RWPE2 (cell line): Measurements from ENCODE around the gene DNAJC18.

ENCODE experiments used
- ATAC-seq: fragments of 200-7000 bp; cut with Tn5 transposase; 3 replicates; pipeline ENCODE4 v1.9.1; 2021; ENCODE audit warnings: low read depth
- DNase-seq: peaks from one replicate; pipeline ENCODE4 v3.0.0-alpha.2; 2020; ENCODE audit warnings: low spot score
- H3K27ac ChIP-seq: fragments of 450-650 bp; 2 replicates; pipeline ENCODE4 v1.5.1; 2017; ENCODE audit warnings: mild to moderate bottlenecking; ENCODE audit not compliant: poor library complexity, severe bottlenecking
- H3K27me3 ChIP-seq: fragments of 250-450 bp; sonication (Bioruptor Pico); 2 replicates; pipeline ENCODE4 v1.5.1; 2021; ENCODE audit warnings: mild to moderate bottlenecking, moderate library complexity; ENCODE audit not compliant: insufficient read depth, poor library complexity, severe bottlenecking
- H3K36me3 ChIP-seq: fragments of 250-450 bp; sonication (Bioruptor Pico); 2 replicates; pipeline ENCODE4 v1.5.1; 2020; ENCODE audit warnings: low read depth, mild to moderate bottlenecking, moderate library complexity
- H3K4me1 ChIP-seq: fragments of 250-450 bp; sonication (Bioruptor Pico); 2 replicates; pipeline ENCODE4 v1.5.1; 2021; ENCODE audit warnings: mild to moderate bottlenecking, moderate library complexity; ENCODE audit not compliant: insufficient read depth, poor library complexity, severe bottlenecking
- H3K4me3 ChIP-seq: fragments of 250-450 bp; sonication (Bioruptor Pico); 2 replicates; pipeline ENCODE4 v1.5.1; 2021; ENCODE audit warnings: mild to moderate bottlenecking, moderate library complexity; ENCODE audit not compliant: severe bottlenecking
- H3K9me3 ChIP-seq: fragments of 250-450 bp; sonication (Bioruptor Pico); 2 replicates; pipeline ENCODE4 v1.5.1; 2021; ENCODE audit warnings: mild to moderate bottlenecking, moderate library complexity; ENCODE audit not compliant: severe bottlenecking
- CTCF ChIP-seq: fragments of 450-650 bp; IDR thresholded peaks from one replicate; pipeline ENCODE4 v1.5.1; 2017; ENCODE audit warnings: mild to moderate bottlenecking, moderate library complexity; ENCODE audit not compliant: poor library complexity, severe bottlenecking

The DNAJC18 gene

GRCh38 chr5:139415221-139415861 lies 24.0 kb downstream of the DNAJC18 start:
- no peak for TF ChIP-seq CTCF
- H3K36me3 ChIP-seq: peaks cover 5% of the 10 kb centered on the region; the same call in 1 of the 2 replicates
- H3K4me3 ChIP-seq: no peak overlapping the region
- peak; percentile 58 for ATAC-seq
- H3K9me3 ChIP-seq: no peaks in the 10 kb centered on the region
- H3K27me3 ChIP-seq: no peaks in the 10 kb centered on the region
- DNase-seq: no peak
- H3K27ac ChIP-seq: no peak overlapping the region
- no peaks in the 10 kb centered on the region for H3K4me1 ChIP-seq

GRCh38 chr5:139414581-139415130 lies 24.7 kb downstream of the DNAJC18 start:
- DNase-seq: no peak
- H3K27me3 ChIP-seq: no peaks in the 10 kb centered on the region
- no peak for TF ChIP-seq CTCF
- no peaks in the 10 kb centered on the region for H3K4me1 ChIP-seq
- no peak for ATAC-seq
- H3K27ac ChIP-seq: no peak overlapping the region
- H3K36me3 ChIP-seq: no peaks in the 10 kb centered on the region
- H3K9me3 ChIP-seq: no peaks in the 10 kb centered on the region
- H3K4me3 ChIP-seq: no peak overlapping the region

GRCh38 chr5:139413963-139414362 lies 25.4 kb downstream of the DNAJC18 start:
- no peaks in the 10 kb centered on the region for H3K4me1 ChIP-seq
- no peaks in the 10 kb centered on the region for H3K27me3 ChIP-seq
- H3K36me3 ChIP-seq: no peaks in the 10 kb centered on the region
- no peaks in the 10 kb centered on the region for H3K9me3 ChIP-seq
- ATAC-seq (no peak), DNase-seq (no peak)
- no peak for TF ChIP-seq CTCF
- no peak overlapping the region for H3K4me3 ChIP-seq
- no peak overlapping the region for H3K27ac ChIP-seq

- no peak overlapping the region for H3K27ac ChIP-seq
- TF ChIP-seq CTCF: no peak
- DNase-seq: no peak
- H3K9me3 ChIP-seq: no peaks in the 10 kb centered on the region
- no peaks in the 10 kb centered on the region for H3K4me1 ChIP-seq
- H3K4me3 ChIP-seq: no peak overlapping the region
- no peaks in the 10 kb centered on the region for H3K27me3 ChIP-seq
- no peaks in the 10 kb centered on the region for H3K36me3 ChIP-seq
- no peak for ATAC-seq
These were observed 26.2 kb downstream of the DNAJC18 start for GRCh38 chr5:139413153-139413552.
